ENCODE results near the gene CCDC61.

DNA sequence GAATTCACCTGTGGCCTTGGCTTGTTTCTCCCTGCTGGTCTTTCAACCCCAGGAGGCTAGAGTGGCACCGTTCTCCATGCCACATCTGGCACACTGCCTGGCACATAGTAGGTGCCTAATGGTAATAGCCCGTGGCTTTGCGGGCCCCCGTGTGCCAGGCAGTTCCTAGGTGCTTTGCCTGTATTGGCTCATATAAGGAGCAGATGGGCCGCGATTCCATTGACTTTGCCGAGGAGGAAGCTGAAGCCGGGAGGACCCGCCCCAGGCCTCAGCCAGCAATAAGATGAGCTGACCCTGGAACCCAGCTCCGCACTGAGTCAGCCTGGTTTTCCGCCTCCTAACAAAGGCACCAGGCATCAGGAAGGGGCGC, 26.8 kb downstream of the CCDC61 start:
- TF ChIP-seq, protein P1, sequence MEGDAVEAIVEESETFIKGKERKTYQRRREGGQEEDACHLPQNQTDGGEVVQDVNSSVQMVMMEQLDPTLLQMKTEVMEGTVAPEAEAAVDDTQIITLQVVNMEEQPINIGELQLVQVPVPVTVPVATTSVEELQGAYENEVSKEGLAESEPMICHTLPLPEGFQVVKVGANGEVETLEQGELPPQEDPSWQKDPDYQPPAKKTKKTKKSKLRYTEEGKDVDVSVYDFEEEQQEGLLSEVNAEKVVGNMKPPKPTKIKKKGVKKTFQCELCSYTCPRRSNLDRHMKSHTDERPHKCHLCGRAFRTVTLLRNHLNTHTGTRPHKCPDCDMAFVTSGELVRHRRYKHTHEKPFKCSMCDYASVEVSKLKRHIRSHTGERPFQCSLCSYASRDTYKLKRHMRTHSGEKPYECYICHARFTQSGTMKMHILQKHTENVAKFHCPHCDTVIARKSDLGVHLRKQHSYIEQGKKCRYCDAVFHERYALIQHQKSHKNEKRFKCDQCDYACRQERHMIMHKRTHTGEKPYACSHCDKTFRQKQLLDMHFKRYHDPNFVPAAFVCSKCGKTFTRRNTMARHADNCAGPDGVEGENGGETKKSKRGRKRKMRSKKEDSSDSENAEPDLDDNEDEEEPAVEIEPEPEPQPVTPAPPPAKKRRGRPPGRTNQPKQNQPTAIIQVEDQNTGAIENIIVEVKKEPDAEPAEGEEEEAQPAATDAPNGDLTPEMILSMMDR (IDR thresholded peaks at IDR 0.05; ENCODE audit: low read length) = no peak
- TF ChIP-seq EZH2 (IDR thresholded peaks at IDR 0.05; ENCODE audit: borderline replicate concordance, low read length) = no peak
